Skin epidermis (tissue), 12 donors: ENCODE data around the gene FCRL1.

Experiments
- H3K27ac ChIP-seq, 21 experiments: fragments of 200-600 bp; sonication (generic) in 11 of 21; one replicate each; pipeline ENCODE4 v1.5.0; 2020; ENCODE audit warnings: mild to moderate bottlenecking in 3 of 21, inconsistent platforms in 2 of 21, moderate library complexity in 2 of 21
- H3K4me3 ChIP-seq, 7 experiments: fragments of 200-600 bp; sonication (generic) in 2 of 7; one replicate each; pipeline ENCODE4 v1.5.0; 2020; ENCODE audit warnings: inconsistent platforms in 2 of 7, mild to moderate bottlenecking in 2 of 7, moderate library complexity in 1 of 7

Gene FCRL1, protein sequence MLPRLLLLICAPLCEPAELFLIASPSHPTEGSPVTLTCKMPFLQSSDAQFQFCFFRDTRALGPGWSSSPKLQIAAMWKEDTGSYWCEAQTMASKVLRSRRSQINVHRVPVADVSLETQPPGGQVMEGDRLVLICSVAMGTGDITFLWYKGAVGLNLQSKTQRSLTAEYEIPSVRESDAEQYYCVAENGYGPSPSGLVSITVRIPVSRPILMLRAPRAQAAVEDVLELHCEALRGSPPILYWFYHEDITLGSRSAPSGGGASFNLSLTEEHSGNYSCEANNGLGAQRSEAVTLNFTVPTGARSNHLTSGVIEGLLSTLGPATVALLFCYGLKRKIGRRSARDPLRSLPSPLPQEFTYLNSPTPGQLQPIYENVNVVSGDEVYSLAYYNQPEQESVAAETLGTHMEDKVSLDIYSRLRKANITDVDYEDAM

DNA sequence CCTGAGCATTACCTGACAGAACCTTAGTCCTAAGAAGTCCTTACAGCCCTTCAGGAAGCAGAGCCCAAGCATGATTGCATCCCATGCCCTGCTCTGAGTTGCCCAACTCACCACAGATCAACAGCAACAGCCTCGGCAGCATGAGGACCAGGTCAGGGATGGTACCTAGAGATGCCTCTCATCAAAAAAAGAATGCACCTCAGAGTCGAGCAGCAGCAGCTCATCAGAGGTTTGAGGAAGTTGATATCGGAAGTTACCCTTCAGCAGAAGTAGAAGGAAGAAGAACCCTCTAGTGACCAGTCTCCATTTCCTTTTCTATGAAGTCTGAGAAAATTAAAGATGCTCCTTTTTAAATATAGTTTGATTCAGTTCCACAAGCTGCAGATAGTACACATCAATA lies at the start of gene FCRL1:
Gene FCRL1, minus strand, starts transcription at position 225 of the 400 bp plus-strand sequence. Its CDS starts 83 bp downstream, at position 142.
- Histone ChIP-seq H3K4me3 (no peak within 1 kb of the TSS), H3K27ac (no peak within 1 kb of the TSS)

DNA sequence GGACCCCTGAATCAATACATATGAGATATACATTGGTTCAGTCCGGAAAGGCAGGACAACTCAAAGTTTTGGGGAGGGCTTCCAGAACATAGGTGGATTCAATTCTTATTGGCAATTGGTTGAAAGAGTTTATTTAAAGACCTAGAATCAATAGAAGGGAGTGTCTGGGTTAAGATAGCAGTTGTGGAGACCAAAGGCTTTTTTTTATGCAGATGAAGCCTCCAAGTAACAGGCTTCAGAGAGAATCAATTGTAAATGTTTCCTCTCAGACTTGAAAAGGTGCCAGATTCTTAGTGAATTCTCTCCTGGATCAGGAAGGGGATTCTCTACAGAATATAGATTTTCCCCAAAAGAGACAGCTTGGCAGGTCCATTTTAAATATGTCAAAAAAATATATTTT lies 48.7 kb upstream of the FCRL1 start:
- Histone ChIP-seq H3K4me3 (no peak overlapping the region), H3K27ac (no peak overlapping the region)

GRCh38 chr1:157862114-157863070 lies 42.5 kb upstream of the FCRL1 start:
- Histone ChIP-seq H3K4me3 (no peak overlapping the region), H3K27ac (no peak overlapping the region)

DNA sequence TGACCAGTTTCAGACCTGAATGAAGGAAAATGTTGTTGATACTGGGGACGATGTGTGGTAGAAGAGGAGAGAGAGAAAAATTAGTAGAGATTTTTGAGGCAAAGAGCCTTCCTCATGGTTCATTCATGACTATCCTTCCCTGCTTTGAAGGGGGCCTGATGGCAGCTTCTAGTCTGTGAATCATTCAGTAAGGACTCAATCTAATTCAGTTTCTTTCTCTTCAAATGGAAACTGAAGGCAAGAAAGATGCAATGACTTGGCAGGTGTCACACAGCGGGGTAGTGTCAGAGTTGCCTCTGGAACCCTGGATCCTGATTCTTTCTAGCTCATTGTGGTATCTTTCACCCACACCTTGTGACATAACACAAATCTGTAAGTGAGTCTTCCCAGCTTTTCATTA lies 36.6 kb upstream of the FCRL1 start:
- Histone ChIP-seq H3K4me3 (no peak overlapping the region), H3K27ac (no peak overlapping the region)

- Histone ChIP-seq H3K4me3 (no peak overlapping the region), H3K27ac (no peak overlapping the region)
These were observed 32.6 kb upstream of the FCRL1 start for GRCh38 chr1:157852476-157852875.

- no peak overlapping the region for H3K27ac ChIP-seq
These were observed 29.4 kb upstream of the FCRL1 start for GRCh38 chr1:157849229-157849875.

DNA sequence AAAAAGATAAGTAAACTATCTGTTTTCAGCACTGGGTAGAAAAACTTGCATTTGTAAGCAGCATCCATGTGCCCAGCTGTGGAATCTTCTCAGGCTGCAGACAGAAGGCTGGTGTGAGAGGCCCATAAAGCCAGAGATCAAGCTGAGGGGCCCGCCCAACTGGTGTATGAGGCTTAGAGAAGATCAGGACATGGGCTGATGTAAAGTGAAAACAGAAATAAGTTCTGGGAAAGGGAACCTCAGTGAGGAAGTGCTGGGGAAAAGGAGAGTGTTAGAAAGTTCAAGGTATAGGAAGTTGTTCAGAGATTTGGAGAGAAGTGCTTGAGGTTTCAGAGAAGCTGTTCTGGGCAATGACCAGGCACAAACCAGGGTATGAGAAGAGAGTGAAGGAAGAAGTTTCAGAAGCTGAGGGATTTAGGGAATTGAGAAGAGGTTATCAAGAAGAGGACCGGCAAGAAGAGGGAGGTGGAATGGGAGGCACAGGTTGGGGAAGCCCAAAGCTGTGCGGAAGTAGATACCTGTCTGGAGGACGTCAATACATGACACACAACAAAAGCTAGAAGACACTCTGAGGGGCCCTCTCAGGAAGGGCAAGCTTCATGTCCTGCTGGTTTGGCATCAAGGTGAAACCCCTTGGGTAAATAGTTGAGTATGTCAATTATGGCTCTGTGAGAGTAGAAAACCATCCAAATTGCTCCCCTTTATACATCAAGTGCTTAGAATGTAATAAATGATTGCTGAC lies 24.3 kb upstream of the FCRL1 start:
- no peak overlapping the region for H3K4me3 ChIP-seq
- H3K27ac ChIP-seq, result no peak overlapping the region

More at GRCh38 chr1:157849229-157849875, 29.4 kb upstream of the FCRL1 start:
- no peak overlapping the region for H3K4me3 ChIP-seq

DNA sequence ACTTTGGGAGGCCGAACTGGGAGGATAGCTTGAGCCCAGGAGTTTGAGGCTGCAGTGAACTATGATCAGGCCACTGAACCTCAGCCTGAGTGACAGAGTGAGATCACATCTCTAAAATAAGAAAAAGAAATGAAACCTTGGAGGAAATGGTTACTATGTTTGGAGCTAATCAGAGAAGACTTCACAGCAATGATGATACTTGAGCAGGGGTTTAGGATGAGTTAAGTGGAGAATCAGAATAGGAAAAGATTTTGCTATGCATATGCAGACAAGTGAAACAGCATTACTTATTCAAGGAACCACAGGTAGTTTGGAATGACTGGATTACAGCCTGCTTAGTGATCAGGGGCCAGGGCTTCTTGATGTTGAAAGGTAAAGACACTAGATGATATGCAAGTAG lies 23.0 kb upstream of the FCRL1 start:
- Histone ChIP-seq H3K4me3 (no peak overlapping the region), H3K27ac (no peak overlapping the region)

GRCh38 chr1:157841708-157842107 lies 21.8 kb upstream of the FCRL1 start, which contains the start of gene CD5L:
CD5L (minus strand) TSS chr1:157841808; CDS start chr1:157841701, 107 bp downstream.
- no peak within 1 kb of the TSS for H3K27ac ChIP-seq
- H3K4me3 ChIP-seq, result no peak within 1 kb of the TSS

DNA sequence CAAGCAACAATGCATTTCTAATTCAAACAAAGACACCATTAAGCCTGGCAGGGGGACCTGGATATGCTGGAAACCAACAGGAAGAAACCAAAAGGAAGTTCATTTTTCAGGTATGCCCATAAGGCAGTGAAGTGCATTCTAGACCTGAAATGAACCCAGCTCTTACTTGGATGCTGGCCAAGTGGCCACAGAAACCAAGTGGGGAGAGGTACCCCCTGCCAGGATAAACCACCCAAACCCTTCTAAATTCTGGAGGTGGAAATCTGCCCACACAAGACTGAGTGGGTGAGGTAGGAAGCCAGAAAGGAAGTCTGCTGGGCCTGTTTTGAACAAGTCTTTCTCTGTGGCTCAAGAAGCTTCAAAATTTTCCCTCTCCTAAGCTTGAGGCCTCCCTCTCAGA lies 19.0 kb upstream of the FCRL1 start:
- H3K4me3 ChIP-seq, result no peak overlapping the region
- no peak overlapping the region for H3K27ac ChIP-seq

GRCh38 chr1:157834430-157834829 lies 14.5 kb upstream of the FCRL1 start:
- Histone ChIP-seq H3K27ac (no peak overlapping the region), H3K4me3 (no peak overlapping the region)

GRCh38 chr1:157833145-157833544 lies 13.2 kb upstream of the FCRL1 start:
- Histone ChIP-seq H3K4me3 (no peak overlapping the region), H3K27ac (no peak overlapping the region)

GRCh38 chr1:157831968-157832626 lies 12.2 kb upstream of the FCRL1 start:
- Histone ChIP-seq H3K4me3 (no peak overlapping the region), H3K27ac (no peak overlapping the region)

DNA sequence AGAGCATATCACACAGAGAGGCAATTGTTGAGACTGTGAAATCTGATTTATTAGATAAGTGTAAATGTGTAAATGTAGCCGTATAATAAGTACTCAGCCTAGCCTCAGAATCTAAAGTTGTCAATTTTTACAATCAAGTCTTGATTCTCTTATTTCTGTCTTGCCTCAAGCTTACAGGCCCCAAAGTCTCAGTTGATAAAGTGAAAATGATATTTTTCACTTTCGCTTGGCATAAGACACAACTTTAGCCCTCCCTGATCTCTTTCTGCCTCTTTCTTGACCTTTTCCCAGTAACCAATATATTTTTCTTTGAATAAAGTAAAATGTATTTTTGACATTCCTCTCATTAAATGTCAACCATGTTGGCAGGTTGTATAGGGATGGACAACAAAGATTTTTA lies 11.0 kb upstream of the FCRL1 start:
- no peak overlapping the region for H3K27ac ChIP-seq
- H3K4me3 ChIP-seq, result no peak overlapping the region

GRCh38 chr1:157829711-157830110 lies 9.8 kb upstream of the FCRL1 start:
- H3K4me3 ChIP-seq, result no peak overlapping the region
- no peak overlapping the region for H3K27ac ChIP-seq

- no peak overlapping the region for H3K4me3 ChIP-seq
- no peak overlapping the region for H3K27ac ChIP-seq
These were observed 9.3 kb upstream of the FCRL1 start for GRCh38 chr1:157829210-157829609.

GRCh38 chr1:157820299-157820698 lies 379 bp upstream of the FCRL1 start:
- no peak overlapping the region for H3K4me3 ChIP-seq

DNA sequence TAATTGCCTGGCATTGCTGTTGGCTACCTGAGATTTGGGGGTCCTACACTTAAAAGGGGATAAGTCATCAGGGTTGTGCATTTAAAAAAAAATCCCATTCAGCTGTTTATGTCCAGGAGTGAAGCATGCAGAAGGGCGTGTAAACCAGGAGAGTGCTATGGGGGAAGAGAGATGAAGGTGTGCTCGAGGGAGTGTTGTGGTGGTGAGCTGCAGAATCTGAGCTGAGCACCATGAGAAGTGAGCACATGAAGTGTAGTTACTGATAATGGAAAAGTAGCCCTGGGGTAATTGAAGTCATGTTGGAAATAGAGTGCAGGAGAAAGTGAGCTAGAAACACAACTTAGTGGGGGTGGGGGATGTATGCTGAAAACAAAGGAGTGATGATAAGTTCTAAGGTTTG lies 705 bp downstream of the FCRL1 start:
- Histone ChIP-seq H3K4me3 (no peak overlapping the region), H3K27ac (no peak overlapping the region)

More at GRCh38 chr1:157820299-157820698, 379 bp upstream of the FCRL1 start:
- H3K27ac ChIP-seq, result no peak overlapping the region

DNA sequence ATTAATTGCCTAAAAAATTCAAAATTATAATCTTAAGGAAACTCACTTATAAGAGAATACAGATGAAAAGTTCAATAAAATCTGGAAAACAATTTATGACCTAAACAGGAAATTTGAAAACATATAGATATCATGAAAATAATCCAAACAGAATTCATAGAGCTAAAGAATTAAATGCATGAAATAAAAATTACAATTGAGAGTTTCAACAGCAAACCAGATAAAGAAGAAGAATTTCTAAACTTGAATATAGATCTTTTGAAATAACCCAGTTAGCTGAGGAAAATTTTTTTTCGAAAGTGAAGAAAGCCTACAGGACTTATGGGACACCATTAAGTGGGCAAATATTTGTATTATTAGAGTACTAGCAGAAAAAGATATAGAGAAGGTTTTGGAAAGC lies 6.7 kb downstream of the FCRL1 start:
- no peak overlapping the region for H3K27ac ChIP-seq
- no peak overlapping the region for H3K4me3 ChIP-seq
